Stimulated activated CD4-positive, alpha-beta T cell treated with anti-CD3 and anti-CD28 coated beads, Interleukin-4, amount 100 ng/mL, for 1 hour (primary cell): ENCODE data around the gene LIPK.

Experiments used
- DNase-seq: peaks from one replicate; pipeline ENCODE4 v3.0.0-alpha.2; 2020

Gene LIPK

DNA sequence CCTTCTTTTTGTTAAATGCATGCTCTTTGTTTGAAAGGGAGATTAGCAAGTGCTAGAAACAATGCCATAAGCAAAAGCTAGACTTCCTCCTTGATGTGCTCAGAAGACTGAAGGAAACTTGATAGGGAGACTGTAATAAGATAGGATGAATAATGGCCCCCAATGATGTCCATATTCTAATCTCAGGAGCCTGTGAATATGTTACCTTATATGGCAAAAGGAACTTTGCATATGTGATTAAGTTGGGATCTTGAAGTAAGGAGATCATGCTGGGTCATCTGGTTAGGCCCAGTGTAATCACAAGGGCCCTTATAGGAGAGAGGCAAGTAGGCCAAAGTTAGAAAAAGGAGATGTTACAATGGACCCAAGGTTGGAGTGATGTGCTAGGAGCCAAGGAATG lies 82.9 kb downstream of the LIPK start:
- DNase-seq, result no peak

DNA sequence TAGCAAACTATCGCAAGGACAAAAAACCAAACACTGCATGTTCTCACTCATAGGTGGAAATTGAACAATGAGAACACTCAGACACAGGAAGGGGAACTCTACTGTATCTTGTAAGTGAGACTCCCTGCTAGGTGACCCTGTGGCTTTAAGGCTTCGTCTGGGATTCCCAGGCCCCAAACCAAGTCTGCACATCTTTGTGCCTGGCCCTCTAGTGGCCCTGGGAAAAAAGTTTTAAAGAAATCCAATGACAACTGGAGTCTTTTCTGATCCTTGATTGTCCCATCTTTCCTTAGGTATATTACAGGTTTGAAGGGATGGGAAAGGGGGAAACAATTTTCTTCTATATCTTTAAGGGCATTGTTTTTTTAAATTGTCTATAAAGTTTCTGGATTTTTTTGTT lies 85.9 kb downstream of the LIPK start:
- DNase-seq, result no peak

DNA sequence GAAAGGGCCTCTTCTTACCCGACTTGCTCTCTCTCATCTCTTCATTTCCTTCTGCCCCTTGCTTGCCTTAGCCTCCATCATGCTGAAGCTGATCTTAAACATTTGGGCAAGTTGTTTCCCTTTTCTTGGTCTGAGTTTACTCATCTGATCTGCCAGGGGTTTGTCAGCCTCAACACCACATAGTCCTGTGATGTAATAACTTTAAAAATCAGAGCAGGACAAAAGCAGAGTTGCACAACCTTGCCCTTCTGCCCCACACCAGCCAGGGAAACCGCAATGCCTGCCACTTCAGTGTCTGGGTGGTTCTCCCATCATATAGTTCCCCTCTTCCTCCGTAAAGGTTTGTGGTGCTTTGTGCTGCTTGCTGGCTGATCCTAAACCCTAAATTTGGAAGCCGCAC lies 86.6 kb downstream of the LIPK start:
- no peak for DNase-seq

DNA sequence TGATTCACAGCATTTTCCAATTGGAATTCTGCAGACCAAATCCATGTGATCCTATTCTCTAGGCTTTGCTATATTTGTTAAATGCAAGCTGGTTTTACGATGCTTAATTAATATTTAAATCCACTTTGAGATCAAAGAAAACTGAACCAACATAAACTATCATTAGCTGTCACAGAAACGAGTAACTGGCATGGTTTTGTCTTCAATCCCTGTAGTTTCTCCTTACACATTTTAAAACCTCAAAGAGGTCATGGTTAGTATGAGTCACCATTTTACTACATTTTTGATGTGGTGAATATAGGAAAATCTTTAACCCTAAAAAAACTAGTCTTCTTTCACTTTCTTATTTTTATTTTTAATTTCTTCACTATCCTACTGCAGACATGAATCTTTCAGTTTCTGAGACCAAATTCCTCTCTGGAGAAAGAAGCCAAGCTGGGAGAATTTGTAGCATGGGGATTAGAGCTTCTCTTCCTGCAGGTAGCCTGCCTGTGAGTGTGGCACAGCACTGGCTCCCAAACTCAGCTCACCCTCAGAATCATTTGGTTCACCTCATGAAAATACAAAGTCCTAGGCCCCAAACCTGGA lies 87.8 kb downstream of the LIPK start:
- DNase-seq, result no peak

DNA sequence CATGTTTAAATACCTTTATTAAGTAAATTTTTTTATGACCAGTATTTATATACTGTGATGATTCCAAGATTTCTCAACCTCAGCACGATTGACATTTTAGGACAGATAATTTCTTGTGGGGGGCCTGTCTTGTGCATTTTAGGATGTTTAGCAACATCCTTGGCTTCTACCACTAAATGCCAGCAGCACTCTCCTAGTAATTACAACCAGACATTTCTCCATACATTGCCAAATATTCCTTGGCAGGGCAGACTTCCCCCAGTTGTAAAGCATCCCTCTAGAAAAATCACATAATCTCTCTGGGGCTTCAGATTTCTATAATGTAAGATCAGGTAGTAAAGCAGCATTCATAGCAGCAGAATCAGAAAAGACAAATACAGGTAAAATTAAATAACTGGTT lies 88.7 kb downstream of the LIPK start:
- no peak for DNase-seq

DNA sequence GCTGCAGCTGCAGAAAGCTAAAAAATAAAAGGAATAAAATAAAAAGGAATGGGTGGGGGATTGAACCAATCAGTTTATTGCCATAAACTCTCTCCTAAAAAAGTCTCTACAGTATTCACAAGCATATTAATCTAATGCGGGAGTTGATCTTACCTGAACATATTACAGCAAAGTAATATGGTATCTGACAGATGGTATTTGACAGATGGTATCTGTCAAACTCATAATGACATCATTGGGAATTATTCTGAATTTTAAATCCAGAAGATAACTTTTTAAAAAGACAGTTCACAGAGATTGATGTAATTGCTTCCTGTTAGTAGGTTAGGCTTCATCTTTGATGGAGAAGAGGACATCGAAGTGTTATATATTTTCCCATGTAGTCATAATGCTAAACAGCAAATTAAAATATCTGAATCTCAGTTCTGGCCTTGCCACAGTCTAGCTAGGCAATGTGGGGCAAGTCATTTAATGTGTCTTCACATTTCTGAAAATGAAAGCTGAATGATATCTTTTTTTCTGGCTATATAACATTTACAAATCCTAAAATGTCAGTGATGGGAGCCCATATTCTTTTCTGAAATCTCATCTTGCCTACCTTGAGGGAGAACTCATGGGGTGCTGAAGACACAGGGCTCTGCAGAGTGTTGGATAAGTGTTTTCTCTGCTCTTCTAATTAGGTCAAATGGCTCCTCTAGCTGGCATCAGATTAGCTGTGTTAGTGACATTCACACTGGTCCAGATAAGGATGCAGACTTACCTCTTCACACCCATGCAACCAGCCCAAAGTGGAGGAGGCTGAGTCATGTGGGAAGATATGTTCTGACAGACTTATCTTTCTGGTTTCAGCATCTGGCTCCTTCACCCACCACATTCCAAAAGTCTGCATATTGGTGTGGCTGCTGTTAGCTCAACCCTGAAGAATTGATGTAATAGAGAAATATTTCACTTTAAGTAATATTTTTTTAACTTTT lies 94.4 kb downstream of the LIPK start:
- DNase-seq, result no peak
